Epidermal melanocyte (primary cell): ENCODE data around the gene ADCY2.
A peak's percentile ranks its signal among the peaks of the same experiment; 100 is the strongest.

Experiments used
- DNase-seq: peaks from one replicate; pipeline ENCODE4 v3.0.0; 2011; ENCODE audit warnings: low spot score; ENCODE audit not compliant: insufficient read length

ADCY2 gene

DNA sequence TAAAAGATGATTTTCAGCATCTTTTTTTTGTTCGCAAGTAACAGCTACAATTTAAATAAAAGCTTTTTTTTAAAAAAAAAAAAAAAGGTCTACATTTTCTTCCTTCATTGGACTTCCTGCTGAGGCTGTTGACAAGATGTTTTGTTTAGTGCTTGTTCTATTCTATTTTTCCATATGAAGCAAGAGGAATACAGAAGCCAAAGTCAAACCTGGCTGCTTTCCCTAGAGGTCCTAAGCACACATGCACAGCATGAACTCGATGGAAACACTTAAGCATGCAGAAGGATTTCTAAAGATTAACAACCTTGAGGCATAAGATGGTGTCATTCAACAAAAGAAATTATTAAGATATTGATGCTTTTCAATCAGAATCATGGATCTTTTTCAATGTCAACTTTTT is 105.1 kb downstream of the ADCY2 start:
- no peak for DNase-seq

DNA sequence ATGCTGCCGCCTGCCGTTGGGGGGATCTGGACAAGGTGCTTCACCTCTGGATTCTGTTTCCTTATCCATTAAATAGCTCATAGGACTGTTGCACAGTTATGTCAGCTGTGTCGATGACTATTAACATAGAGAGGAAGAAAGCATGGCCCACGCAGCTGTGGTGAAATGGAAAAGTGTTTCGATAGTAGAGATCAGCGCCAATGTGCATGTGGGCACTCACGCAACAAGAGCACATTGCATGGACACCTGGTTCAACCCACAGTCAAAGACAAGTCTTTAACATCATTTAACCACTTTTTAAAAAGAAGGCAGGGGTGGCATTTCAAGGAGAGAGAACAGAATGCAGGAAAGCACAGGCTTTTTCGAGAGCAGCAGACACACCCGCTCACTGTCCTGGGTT is 107.6 kb downstream of the ADCY2 start:
- DNase-seq: no peak

DNA sequence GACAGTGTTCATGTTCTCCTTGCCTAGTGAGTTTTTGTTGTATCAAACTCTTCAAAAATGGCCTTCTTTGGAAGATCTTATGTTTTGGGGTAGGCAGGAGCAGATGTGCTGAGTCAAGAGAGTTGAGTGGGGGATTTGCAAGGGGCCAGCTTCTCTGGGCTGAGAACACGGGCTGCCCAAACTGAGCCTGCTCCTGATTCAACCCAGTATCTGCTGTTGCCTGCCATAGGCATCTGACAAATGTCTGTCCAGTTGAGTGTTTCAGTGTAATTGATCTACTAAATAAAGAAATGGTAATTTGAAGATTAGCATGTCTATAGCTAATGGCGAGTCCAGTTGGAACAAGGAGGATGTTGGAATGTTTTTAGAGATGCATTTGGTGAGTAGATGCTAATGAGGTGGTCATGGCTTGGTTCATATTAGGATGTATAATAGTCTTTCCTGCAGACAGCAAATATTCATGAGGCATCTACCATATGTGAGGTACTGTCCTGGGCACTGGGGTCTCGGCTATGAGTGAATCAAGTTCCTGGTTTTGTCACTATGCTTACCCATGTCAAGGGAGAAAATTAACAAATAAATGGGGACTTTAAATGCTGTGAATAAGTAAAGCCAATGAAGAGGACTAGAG is 119.5 kb downstream of the ADCY2 start:
- no peak for DNase-seq

DNA sequence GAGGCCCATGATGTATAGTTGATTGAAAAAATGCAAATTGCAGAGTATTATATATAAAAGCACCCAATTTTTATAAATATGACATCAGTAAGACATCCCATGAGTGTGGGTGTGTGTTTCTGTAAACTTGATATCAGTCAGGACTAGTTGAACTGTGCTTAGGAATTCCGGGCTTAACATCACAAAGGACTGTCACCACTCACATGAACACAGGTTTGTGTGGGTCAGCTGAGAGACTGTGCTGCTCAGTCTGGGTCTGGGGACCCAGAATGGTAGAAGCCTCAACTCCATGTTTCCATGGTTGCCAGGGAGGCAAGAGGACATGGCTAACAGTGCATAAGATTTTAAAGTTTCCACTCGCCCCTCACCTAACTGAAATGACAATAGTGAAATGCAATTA is 120.3 kb downstream of the ADCY2 start:
- no peak for DNase-seq

DNA sequence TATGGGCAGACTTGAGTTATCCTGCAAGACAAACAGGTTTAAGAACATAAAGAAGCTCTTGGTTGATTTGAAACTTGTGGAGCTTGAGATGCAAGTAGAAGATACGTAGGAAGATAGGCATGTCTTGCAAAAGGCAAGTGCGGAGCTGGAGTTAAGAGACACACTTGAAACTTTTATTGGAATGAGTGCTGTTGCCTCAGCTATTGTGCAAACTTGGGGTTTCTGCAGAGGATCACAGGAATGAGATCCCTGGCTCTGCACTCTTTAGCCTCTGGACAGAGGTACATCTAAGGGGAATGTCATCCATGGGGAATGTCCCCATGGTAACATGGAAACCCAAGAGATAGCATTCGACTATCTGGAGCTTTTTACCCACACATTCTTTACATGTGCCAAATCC is 121.1 kb downstream of the ADCY2 start:
- no peak for DNase-seq

DNA sequence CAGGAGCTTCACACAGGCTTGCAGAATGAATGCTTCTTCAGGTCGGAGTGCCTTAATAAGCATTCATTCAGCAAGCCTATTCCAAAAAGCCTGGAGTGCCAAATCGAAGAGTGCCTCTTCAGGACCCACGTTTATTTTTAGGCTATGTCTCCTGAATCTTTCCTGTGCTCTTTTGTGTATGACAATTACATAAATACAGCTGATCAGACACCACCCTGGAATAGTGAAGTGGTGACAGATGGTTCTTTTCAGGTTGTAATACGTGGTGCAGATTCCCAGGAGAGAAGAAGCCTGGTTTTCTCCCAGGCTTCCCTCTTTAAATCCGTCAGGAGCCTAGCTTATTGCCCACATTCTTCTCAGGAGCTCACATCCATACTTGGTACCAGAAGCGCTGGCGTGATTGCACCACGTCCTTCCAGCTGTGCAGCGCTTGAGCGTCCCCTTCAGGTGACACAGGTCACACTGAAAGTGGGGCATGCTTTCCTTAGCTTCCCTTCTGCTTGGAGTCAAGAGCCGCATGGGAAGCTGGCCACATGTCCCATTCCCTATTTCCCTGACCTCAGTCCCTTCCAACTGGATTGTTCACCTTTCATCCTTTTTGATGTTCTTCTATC is 123.1 kb downstream of the ADCY2 start:
- DNase-seq: no peak

DNA sequence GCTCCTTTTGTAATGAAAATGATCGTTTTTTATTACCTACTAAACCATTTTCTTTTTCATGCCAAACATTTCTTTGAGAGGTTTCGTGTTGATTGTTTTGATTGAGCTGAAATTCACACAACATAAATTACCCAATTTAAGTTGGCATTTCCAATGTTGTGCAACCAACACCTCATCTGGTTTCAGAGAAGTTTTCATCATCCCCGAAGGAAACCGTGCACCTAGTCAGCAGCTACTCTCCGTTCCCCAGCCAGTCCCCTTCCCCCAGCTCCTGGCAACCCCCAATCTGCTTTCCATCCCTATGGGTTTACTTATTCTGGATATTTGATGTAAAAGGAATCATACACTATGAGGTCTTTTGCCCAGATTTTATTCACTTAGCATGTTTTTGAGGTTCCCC is 123.6 kb downstream of the ADCY2 start:
- no peak for DNase-seq

DNA sequence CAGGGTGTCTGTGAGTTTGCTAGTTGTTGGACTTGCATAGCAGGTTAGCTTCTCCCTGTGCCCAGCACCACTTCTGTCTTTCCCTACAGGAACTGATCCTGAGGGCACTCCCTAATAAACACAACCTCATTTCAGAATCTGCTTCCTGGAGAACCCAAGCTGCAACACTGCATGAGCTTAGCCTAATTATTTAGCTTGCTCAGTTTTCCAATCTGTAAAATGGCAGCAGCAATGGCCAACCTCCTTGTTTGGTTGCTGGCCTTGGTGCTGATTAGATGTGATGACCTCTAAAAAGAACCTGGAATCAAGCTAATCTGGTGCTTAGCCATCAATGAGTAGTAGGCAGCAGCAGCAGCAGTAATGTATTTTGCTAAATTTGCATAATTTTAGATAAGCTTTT is 133.9 kb downstream of the ADCY2 start:
- no peak for DNase-seq

DNA sequence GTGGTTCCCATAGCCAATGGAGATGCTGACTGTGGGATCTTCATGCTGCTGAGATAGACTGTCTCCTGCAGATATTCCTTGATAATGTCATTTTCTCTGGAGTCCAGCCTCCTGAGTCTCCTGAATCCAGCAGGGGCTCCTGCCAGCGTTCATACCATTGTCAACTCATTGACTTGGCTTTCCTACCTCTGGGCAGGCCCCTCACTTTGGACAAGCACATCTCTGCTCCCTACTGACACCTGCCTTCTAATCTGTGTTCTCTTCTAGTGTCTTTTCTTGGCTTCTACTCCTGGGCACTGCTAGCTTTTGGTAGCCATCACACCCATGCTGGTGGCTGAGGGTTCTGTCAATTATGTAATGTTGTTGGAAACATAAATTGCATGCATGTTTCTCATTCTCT is 138.0 kb downstream of the ADCY2 start:
- DNase-seq: no peak

DNA sequence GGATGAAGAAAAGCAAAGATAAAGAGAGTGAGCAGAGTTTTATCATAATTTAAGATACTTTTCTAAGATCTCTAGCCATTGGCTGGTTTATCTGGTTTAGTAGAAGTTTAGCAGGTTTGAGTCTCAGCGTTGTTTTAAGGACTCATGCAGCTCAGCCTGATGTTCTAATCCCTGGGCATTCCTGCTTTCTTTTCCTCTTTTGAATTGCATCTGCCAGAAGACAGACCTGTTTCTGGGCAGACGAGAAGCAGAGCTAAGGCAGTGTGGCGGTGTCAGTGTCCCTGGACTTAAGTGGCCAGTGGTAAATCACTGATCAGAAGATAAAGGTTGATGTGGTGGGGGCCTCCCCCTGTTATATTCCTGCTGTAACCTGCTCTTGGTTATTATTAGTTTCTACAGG is 138.6 kb downstream of the ADCY2 start:
- DNase-seq: no peak

DNA sequence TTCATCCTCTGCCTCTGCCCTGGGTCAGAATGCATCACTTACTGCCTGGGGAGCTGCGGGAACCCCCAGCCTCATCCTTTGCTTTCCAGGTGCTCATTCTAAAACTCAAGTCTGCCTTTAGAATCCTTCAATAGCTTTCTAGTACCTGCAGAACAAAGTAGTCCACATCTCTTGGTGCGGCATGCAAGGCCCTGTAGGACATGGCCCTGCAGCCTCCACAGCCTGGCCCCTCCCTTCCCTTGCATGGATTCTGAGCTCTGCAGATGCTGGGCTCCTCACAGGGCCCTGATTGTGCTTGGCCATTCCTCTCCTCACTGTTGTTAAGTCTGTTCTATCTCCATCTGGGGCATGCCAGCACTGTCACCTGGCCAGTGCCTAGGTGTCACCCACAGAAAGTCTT is 141.6 kb downstream of the ADCY2 start:
- no peak for DNase-seq

DNA sequence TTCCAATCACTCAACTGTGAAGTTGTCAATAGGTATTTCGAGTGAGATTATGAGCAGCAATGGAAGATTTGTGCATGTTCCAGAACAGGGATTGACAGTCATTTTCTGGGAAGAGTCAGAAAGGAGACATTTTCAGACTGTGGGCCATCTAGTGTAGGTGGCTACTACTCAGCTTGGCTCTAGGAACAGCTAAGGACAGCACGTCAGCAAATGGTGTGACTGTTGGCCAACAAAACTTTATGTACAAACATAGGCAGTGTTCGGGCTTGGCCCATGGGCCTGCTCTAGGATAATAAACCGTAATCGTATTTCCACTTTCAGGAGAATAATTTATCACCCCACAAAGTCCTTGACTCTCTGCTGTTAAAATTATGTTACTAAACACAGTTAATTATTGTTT is 143.6 kb downstream of the ADCY2 start:
- no peak for DNase-seq

DNA sequence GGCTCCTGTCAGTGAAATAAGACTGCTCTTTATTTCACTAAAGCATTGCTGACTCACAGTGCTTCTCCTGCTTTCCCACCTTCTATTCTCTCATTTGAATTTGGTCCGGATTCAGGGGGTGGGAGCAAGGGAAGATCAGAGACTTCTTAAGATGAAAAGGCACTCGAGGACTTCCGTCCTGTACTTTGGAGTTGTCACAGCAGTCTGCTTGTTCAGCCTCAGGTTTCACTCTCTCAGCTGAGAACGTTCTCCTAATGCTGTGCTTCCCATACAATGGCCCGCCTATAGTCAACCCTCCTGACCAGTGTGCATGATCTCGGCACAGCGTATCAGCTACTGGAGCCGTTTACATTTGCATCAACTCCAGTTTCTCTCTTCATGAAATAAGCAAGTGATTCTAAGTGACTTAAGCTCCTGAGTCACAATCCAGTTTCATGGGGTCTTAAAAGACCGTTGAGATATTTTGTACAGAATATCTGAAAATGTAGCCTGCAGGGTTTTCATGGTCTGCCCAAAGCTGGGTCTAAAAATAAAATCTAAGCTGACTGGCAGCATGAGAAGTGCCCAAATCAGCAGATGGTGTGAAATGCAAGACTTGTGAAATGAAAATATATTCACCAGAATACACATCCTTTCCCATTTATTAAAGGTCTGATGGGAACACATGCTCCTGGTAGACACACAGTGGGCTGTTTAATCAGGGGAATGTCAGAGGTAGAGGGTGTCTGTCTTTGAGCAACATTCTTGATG is 145.0 kb downstream of the ADCY2 start:
- no peak for DNase-seq

DNA sequence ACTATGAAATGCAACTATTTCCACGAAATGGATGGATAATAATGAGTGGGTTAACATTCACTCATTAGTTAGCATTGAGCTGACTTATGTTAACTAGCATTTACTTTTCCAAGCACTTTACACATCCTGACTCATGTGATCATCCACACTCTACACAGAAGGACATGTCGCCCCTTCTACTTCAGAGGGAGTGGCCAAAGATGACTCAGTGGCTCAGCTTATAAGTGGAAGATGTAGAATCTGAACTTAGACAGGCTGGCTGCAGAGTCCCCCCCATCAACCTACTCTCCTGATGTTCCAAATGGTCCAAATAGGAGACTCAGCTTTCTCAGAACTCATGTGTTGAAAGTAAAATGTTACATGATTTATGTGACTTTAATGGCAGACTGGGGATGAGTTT is 146.0 kb downstream of the ADCY2 start:
- no peak for DNase-seq

DNA sequence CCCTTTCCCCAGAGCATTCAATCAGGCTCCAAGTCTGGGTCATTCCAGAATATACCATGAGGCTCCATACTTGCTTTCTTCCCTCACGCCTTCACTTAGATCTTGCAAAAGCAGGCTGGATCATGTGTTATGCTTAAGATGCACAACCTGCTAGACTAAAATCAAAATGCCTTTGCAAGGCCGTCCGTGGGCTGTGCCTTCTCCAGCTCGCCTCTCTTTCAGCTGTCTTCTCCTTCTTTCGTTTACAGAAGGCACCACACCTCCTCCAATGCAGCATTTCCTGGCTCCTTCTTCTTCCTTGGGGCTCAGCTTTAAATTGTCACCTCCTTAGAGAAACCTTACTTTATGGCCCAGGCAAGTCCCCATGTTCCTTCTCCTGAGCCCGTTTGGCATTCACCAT is 150.6 kb downstream of the ADCY2 start:
- DNase-seq: no peak

DNA sequence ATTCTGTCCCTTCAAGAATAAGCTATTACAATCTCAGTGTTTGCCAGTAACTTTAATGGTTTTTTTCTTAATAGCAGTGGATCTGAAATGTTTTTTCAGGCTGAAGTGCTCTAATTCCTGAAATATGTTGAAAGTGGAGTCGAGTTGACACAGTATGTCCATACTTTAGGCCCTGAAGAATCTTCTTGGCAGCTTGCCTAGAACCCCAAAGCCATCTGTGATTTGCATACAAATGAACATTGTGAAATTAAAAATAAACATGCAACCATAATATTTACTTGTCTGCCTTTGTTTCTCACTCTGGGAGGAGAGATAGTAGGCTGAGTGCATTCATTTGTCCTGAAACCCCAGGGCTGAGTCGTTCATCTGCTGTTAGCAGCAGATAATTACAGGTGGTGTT is 152.7 kb downstream of the ADCY2 start:
- no peak for DNase-seq

DNA sequence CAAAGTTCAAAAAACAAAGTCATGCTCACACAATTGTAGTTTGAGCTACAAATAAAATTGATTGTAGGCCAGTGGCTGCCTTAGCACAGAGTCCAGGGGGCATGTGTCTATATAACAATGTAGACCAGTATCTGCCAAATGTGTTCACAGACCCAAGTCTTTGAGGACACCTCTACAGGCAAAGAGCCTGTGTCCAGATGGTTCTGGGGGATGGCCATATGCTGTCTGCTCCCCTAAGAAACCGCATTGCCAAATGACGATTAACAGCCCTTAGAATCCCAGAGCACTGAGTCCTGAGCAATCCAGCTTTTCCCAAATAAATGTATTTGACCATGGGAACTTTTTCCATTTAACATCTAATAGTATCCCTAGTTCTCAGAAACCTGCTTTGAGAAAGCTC is 169.6 kb downstream of the ADCY2 start:
- DNase-seq: no peak

DNA sequence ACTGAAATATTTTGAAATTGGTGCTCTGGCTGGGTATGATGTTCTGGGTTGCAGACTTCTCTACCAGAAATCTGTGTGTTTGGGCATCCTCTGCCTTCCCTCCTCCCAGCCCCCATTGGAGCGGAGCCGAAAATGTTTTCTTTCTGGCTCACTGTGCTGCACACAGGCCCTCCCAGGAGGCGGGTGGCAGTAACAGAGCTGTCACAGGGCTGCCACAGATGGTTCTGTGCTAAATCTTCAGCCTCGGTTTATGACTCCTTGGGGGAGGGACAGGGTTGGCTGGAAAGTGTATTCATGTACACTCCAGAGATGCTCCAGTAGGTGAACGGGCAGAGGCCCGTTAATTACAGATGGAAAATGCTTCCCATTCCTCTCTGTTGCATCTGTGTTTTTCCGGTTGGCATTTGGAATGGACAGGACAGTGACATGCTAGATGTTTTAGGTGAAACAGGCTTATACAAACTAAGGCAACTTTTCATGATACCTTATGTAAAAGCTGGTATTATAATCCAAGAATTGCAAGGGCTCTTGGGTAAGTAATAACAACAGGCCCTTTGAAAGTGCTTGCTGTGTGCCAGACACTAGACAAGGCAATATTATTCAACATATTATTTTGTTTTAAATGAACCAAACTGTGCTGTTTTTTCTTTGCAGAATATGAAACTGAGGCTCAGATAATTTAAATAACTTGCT is 180.2 kb downstream of the ADCY2 start:
- DNase-seq: peak; percentile 31

DNA sequence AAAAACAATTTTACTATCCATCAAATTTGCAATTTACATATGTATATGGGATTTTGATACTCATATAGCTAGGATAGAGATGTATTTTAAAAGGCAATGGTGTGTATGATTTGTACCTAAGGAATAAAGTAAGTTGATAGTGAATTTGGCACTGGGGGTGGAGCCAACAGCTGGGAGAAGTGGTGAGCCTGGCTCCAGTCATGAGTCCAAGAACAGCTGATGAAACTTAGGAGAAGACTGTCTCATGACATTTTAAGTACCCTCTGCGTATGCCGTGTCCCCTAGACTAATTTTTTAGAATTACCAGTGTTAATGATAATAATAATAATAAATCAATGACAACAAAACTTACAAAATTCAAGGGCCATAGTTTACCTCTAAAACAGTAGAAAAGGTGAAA is 181.4 kb downstream of the ADCY2 start:
- DNase-seq: no peak

DNA sequence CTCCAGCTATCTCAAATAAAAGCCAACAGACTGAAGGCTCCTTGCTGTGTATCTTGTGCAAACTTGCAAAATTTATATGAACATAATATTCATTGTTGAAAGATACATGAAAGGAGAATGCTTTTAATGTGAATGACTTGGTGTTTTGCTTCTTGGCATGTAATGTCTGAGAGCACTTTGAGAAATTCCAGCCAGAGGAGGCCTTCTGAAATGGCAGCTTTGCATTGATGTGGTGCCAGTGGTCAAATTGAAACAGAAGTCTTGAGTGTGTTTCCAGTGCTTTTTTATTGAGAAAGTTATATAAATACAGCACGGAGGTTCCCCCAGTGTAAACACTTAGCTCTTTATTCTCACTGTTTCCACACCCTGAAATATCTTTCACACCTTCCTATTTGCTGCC is 182.1 kb downstream of the ADCY2 start:
- no peak for DNase-seq

DNA sequence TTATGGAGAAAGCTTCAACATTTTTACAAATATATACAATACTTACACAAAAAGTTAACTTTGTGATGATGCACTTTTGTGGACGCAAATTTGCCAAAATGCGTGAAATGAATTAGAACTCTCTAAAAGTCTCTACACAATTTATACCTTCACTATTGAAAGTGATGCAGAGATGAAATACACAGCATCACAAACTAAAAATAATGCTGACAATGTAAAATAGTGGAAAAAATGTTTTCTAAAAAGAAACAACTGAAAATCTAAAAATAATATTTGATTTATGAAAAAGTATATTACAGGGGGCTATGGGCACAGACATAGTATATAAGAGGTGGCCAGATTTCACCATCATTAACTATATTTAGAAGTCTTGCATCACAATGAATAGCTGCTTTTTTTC is 188.8 kb downstream of the ADCY2 start:
- no peak for DNase-seq

DNA sequence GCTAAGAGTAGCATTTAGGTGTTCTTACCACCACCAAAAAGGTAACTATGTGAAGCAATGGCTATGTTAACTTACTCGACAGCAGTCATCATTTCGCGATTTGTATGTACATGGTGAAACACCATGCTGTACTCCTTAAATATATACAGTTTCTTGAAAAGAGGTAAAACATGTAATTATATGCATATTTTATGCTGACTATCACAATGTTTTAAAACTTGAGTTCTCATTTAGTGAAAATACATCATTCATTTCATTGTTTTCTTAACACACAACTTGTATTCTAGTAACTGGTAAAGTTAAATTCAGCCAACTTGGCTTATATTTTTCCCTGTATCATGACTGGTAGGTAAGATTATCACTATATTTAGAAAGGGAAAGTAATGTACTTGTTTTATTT is 189.9 kb downstream of the ADCY2 start:
- no peak for DNase-seq
